Measurements from ENCODE around the gene OAF. TPM values are rescaled to one million over a fixed set of nuclear protein-coding genes. Genes with fewer than 3 reads are reported as not detected.
"Not testable (repeated sequence)": the region's sequence is repeated elsewhere in the genome, so short reads cannot be mapped to it uniquely, and the experiment has no call there.

The OAF gene
- total and polyA plus RNA-seq, 2 of the 8 experiments (the other 6 are each of a cell fraction or from before 2014, with no cell fraction given), result 1.3 to 1.5 TPM

DNA sequence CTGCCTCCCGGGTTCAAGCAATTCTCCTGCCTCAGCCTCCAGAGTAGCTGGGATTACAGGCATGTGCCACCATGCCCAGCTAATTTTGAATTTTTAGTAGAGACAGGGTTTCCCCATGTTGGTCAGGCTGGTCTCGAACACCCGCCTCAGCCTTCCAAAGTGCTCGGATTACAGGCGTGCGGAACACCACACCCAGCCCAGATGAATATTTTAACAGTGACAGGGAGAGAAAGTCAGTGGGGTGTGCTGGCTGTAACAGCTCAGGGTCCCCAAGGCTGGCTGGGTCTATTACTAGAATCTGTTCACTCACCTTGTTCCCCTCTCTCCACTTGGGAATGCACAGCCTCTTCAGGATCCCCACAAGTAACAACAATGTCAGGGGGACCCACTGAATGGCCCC lies 30.8 kb upstream of the OAF start:
- not testable (repeated sequence) for H3K27ac ChIP-seq (ENCODE audit: low read depth, low read length); H4K20me1 ChIP-seq (replicated peaks in 1 of 2; ENCODE audit: control insufficient read depth in 1 of 2, insufficient read depth in 2 of 2, low read length in 2 of 2); H4K91ac ChIP-seq (replicated peaks; ENCODE audit: insufficient read length, low read length); H3K4ac ChIP-seq (replicated peaks; ENCODE audit: insufficient read length, low read depth, low read length); H2BK120ac ChIP-seq (replicated peaks; ENCODE audit: low read depth, low read length); H2BK20ac ChIP-seq (ENCODE audit: low read length); H4K5ac ChIP-seq (ENCODE audit: insufficient read length, low read depth, low read length); H3K4me3 ChIP-seq (ENCODE audit: extremely low read depth in 1 of 4, insufficient read depth in 2 of 4, low read depth in 3 of 4, low read length in 4 of 4); H3K4me2 ChIP-seq (ENCODE audit: insufficient read depth in 1 of 2, low read depth in 2 of 2, low read length in 2 of 2); H3K79me2 ChIP-seq (ENCODE audit: control insufficient read depth in 1 of 2, insufficient read depth in 2 of 2, low read length in 2 of 2); H3K56ac ChIP-seq (replicated peaks; ENCODE audit: insufficient read length, low read depth, low read length); H3K4me1 ChIP-seq (replicated peaks in 1 of 4; ENCODE audit: control insufficient read depth in 3 of 4, insufficient read depth in 4 of 4, low read length in 3 of 4); H2BK15ac ChIP-seq (ENCODE audit: low read length); DNase-seq (ENCODE audit: low read depth in 1 of 2, low spot score in 2 of 2); H3K9ac ChIP-seq (replicated peaks in 1 of 4; ENCODE audit: extremely low read depth in 1 of 4, low read depth in 3 of 4, low read length in 3 of 4); H3K23ac ChIP-seq (ENCODE audit: insufficient read length); H3K14ac ChIP-seq (ENCODE audit: insufficient read length); H3K36me3 ChIP-seq (ENCODE audit: control insufficient read depth in 2 of 4, insufficient read depth in 4 of 4, low read length in 3 of 4); H3K79me1 ChIP-seq (ENCODE audit: low read depth, low read length); FAIRE-seq; H3K23me2 ChIP-seq (ENCODE audit: low read depth, low read length); H2BK5ac ChIP-seq (ENCODE audit: low read depth, low read length); H4K8ac ChIP-seq (ENCODE audit: extremely low read depth, insufficient read depth, low read length); H2AK5ac ChIP-seq (ENCODE audit: low read depth, low read length); H2BK12ac ChIP-seq (ENCODE audit: low read depth, low read length); H3K9me3 ChIP-seq (ENCODE audit: insufficient read depth in 2 of 2, low read depth in 1 of 2, low read length in 1 of 2); H3K18ac ChIP-seq (ENCODE audit: extremely low read depth, low read length); H2AFZ ChIP-seq (ENCODE audit: low read length)
- ChIA-PET POLR2A (ENCODE audit: partially characterized antibody) (interaction anchor here (0.9 to 1.8 kb wide), 2 partner anchors 9 to 56 kb away, joined by 5 read pairs; no protein-coding TSS in a partner anchor), CTCF (ENCODE audit: partially characterized antibody) (interaction anchor here (0.8 to 7.8 kb wide), 16 partner anchors 10 to 458 kb away, joined by 3 to 198 read pairs (median 6); partner anchors contain the start of gene OAF)
- H3K27me3 ChIP-seq (replicated peaks in 1 of 4; ENCODE audit: control insufficient read depth in 3 of 4, extremely low read depth in 1 of 4, insufficient read depth in 3 of 4, low read length in 3 of 4), result peaks cover 0 to 32% (median 22%) of the 10 kb centered on the region in 4 experiments; a peak in 4 of 7 replicates
- TF ChIP-seq EZH2 (IDR thresholded peaks at IDR 0.05; ENCODE audit: low read depth, low read length, severe bottlenecking), result peak; percentile 4
- 98% methylated on average over 6 of the region's 6 CpGs; no CpG with 5 or more reads in 1 of the 2 experiments for WGBS, 2 experiments (ENCODE audit: extremely low coverage in 1 of 2, insufficient coverage in 1 of 2, insufficient read length in 1 of 2, insufficient replicate concordance in 2 of 2, low coverage in 1 of 2, low lambda C conversion rate in 2 of 2, missing lambda C conversion rate in 1 of 2)

All from H1 (cell line).